NCI-H146 treated with DMSO at 0.1 percent for 48 hours (cell line): Measurements from ENCODE around the gene OTOG.

Source experiments
- DNase-seq: peaks from one replicate; lab custom pipeline; 2025; ENCODE audit not compliant: unreplicated experiment; lab: John Stamatoyannopoulos, UW

OTOG gene

GRCh38 chr11:17645190-17645970 lies 98.3 kb downstream of the OTOG start:
- no peak for DNase-seq

GRCh38 chr11:17646451-17647145 lies 99.5 kb downstream of the OTOG start:
- no peak for DNase-seq

GRCh38 chr11:17648528-17648927 lies 101.5 kb downstream of the OTOG start:
- no peak for DNase-seq

GRCh38 chr11:17649261-17649660 lies 102.2 kb downstream of the OTOG start:
- DNase-seq, result no peak

- no peak for DNase-seq
Observed at GRCh38 chr11:17649696-17650095, 102.6 kb downstream of the OTOG start.

GRCh38 chr11:17650127-17650911 lies 103.3 kb downstream of the OTOG start:
- DNase-seq, result no peak

- DNase-seq, result no peak
Observed at GRCh38 chr11:17651061-17651460, 104.0 kb downstream of the OTOG start.

GRCh38 chr11:17651681-17652080 lies 104.6 kb downstream of the OTOG start:
- no peak for DNase-seq

- DNase-seq, result no peak
Observed at GRCh38 chr11:17652556-17652955, 105.5 kb downstream of the OTOG start.

GRCh38 chr11:17653611-17654010 lies 106.6 kb downstream of the OTOG start:
- no peak for DNase-seq

GRCh38 chr11:17655682-17656081 lies 108.6 kb downstream of the OTOG start:
- no peak for DNase-seq

- no peak for DNase-seq
Observed at GRCh38 chr11:17658211-17658610, 111.2 kb downstream of the OTOG start.

- DNase-seq, result no peak
Observed at GRCh38 chr11:17668166-17668565, 121.1 kb downstream of the OTOG start.

GRCh38 chr11:17672469-17672868 lies 125.4 kb downstream of the OTOG start:
- no peak for DNase-seq

- no peak for DNase-seq
Observed at GRCh38 chr11:17673951-17674350, 126.9 kb downstream of the OTOG start.

- DNase-seq, result no peak
Observed at GRCh38 chr11:17682848-17683247, 135.8 kb downstream of the OTOG start.

- no peak for DNase-seq
Observed at GRCh38 chr11:17683377-17684161, 136.5 kb downstream of the OTOG start.

GRCh38 chr11:17684550-17684949 lies 137.5 kb downstream of the OTOG start:
- no peak for DNase-seq

GRCh38 chr11:17686231-17686980 lies 139.3 kb downstream of the OTOG start:
- DNase-seq, result peak; percentile 40

- DNase-seq, result no peak
Observed at GRCh38 chr11:17687946-17688670, 141.0 kb downstream of the OTOG start.
